Measurements from ENCODE around the gene SPATA24.
"Not testable (repeated sequence)": the region's sequence is repeated elsewhere in the genome, so short reads cannot be mapped to it uniquely, and the experiment has no call there.

SPATA24 gene

GRCh38 chr5:139403787-139404483, at the start of gene SPATA24:
Gene SPATA24, minus strand, starts transcription at chr5:139404089. Its CDS starts 29 bp downstream, at chr5:139404060.
- DNase-seq (ENCODE audit: low read depth), result peak; percentile 96

- DNase-seq (ENCODE audit: low read depth), result no peak
Observed at GRCh38 chr5:139451878-139452660, 48.2 kb upstream of the SPATA24 start.

- no peak for DNase-seq (ENCODE audit: low read depth)
Observed at GRCh38 chr5:139451176-139451575, 47.3 kb upstream of the SPATA24 start.

- no peak for DNase-seq (ENCODE audit: low read depth)
Observed at GRCh38 chr5:139446956-139447779, 43.3 kb upstream of the SPATA24 start.

- no peak for DNase-seq (ENCODE audit: low read depth)
Observed at GRCh38 chr5:139445325-139446170, 41.7 kb upstream of the SPATA24 start.

GRCh38 chr5:139443831-139444453, 40.1 kb upstream of the SPATA24 start:
- DNase-seq (ENCODE audit: low read depth), result no peak

- DNase-seq (ENCODE audit: low read depth), result not testable (repeated sequence)
Observed at GRCh38 chr5:139440416-139440815, 36.5 kb upstream of the SPATA24 start.

GRCh38 chr5:139439013-139439903, 35.4 kb upstream of the SPATA24 start, which contains the start of gene DNAJC18:
Gene DNAJC18, minus strand, starts transcription at chr5:139439525. Its CDS starts 80 bp downstream, at chr5:139439445.
- DNase-seq (ENCODE audit: low read depth), result peak; percentile 81

- DNase-seq (ENCODE audit: low read depth), result no peak
Observed at GRCh38 chr5:139438707-139439012, 34.8 kb upstream of the SPATA24 start.

GRCh38 chr5:139435676-139436075, 31.8 kb upstream of the SPATA24 start:
- DNase-seq (ENCODE audit: low read depth), result no peak

- no peak for DNase-seq (ENCODE audit: low read depth)
Observed at GRCh38 chr5:139431706-139432105, 27.8 kb upstream of the SPATA24 start.

- DNase-seq (ENCODE audit: low read depth), result no peak
Observed at GRCh38 chr5:139430015-139430414, 26.1 kb upstream of the SPATA24 start.

GRCh38 chr5:139426203-139426885, 22.5 kb upstream of the SPATA24 start:
- no peak for DNase-seq (ENCODE audit: low read depth)

- no peak for DNase-seq (ENCODE audit: low read depth)
Observed at GRCh38 chr5:139425497-139425896, 21.6 kb upstream of the SPATA24 start.

GRCh38 chr5:139422307-139422893, 18.5 kb upstream of the SPATA24 start:
- DNase-seq (ENCODE audit: low read depth), result no peak

- DNase-seq (ENCODE audit: low read depth), result no peak
Observed at GRCh38 chr5:139419226-139420192, 15.6 kb upstream of the SPATA24 start.

GRCh38 chr5:139418793-139419192, 14.9 kb upstream of the SPATA24 start:
- no peak for DNase-seq (ENCODE audit: low read depth)

- no peak for DNase-seq (ENCODE audit: low read depth)
Observed at GRCh38 chr5:139417214-139417613, 13.3 kb upstream of the SPATA24 start.

Data from stimulated activated CD8-positive, alpha-beta memory T cell treated with anti-CD3 and anti-CD28 coated beads, Interleukin-15, amount 100 ng/mL, for 1 hour (primary cell).